HPDE6-E6E7 (cell line): Measurements from ENCODE around the gene MCM3.

Experiments used
- DNase-seq: peaks from one replicate; pipeline ENCODE4 v3.0.0; 2011; ENCODE audit warnings: missing footprints; ENCODE audit errors: extremely low spot score

The MCM3 gene

GRCh38 chr6:52303178-52303577, 18.6 kb upstream of the MCM3 start:
- no peak for DNase-seq

GRCh38 chr6:52301326-52301725, 16.8 kb upstream of the MCM3 start:
- DNase-seq: no peak

GRCh38 chr6:52300489-52300931, 16.0 kb upstream of the MCM3 start:
- no peak for DNase-seq

GRCh38 chr6:52299653-52300052, 15.1 kb upstream of the MCM3 start:
- no peak for DNase-seq

- no peak for DNase-seq
These were observed 12.9 kb upstream of the MCM3 start for GRCh38 chr6:52297433-52297832.

GRCh38 chr6:52293067-52293466, 8.5 kb upstream of the MCM3 start:
- no peak for DNase-seq

GRCh38 chr6:52288841-52289240, 4.3 kb upstream of the MCM3 start:
- no peak for DNase-seq

GRCh38 chr6:52288216-52288615, 3.7 kb upstream of the MCM3 start:
- no peak for DNase-seq

GRCh38 chr6:52286798-52287432, 2.4 kb upstream of the MCM3 start:
- peak; percentile 34 for DNase-seq

GRCh38 chr6:52285177-52286068, 881 bp upstream of the MCM3 start:
- DNase-seq: no peak

GRCh38 chr6:52284131-52284459, 447 bp downstream of the MCM3 start:
- no peak for DNase-seq

- DNase-seq: no peak
These were observed 1.4 kb downstream of the MCM3 start for GRCh38 chr6:52283111-52283510.

- DNase-seq: no peak
These were observed 8.4 kb downstream of the MCM3 start for GRCh38 chr6:52276130-52276529.

- no peak for DNase-seq
These were observed 12.6 kb downstream of the MCM3 start for GRCh38 chr6:52271852-52272460.

- peak; percentile 46 for DNase-seq
These were observed 20.6 kb downstream of the MCM3 start for GRCh38 chr6:52263709-52264540.

GRCh38 chr6:52262620-52263344, 21.8 kb downstream of the MCM3 start:
- no peak for DNase-seq

GRCh38 chr6:52261229-52261628, 23.3 kb downstream of the MCM3 start:
- no peak for DNase-seq

GRCh38 chr6:52260634-52261033, 23.9 kb downstream of the MCM3 start:
- no peak for DNase-seq

GRCh38 chr6:52255434-52255833, 29.1 kb downstream of the MCM3 start:
- no peak for DNase-seq

GRCh38 chr6:52254731-52255378, 29.7 kb downstream of the MCM3 start:
- DNase-seq: no peak

GRCh38 chr6:52253494-52253893, 31.0 kb downstream of the MCM3 start:
- DNase-seq: no peak
